Measurements from ENCODE around the gene F11.

DNA sequence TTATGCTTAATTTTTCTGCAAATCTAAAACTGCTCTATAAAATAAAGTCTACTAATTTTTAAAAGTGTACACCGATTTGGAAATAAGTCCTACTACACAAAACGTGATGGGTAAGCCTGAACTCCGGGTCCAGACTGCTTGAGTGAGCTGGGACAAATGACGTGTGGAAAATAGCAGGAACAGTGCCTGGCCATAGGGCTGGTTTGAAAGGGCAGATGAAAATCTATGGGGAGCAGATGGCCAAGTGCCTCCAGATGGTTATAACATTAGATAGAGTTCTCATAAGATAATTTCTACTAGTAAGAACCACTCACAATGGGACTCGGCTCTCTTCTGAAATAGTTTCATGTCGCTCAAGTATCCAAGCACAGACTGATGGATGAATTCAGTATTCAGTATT is 52.5 kb downstream of the F11 start:
- no peak for TF ChIP-seq EZH2phosphoT487 (IDR thresholded peaks at IDR 0.05; ENCODE audit: borderline replicate concordance, low read length)
- TF ChIP-seq, protein P1, sequence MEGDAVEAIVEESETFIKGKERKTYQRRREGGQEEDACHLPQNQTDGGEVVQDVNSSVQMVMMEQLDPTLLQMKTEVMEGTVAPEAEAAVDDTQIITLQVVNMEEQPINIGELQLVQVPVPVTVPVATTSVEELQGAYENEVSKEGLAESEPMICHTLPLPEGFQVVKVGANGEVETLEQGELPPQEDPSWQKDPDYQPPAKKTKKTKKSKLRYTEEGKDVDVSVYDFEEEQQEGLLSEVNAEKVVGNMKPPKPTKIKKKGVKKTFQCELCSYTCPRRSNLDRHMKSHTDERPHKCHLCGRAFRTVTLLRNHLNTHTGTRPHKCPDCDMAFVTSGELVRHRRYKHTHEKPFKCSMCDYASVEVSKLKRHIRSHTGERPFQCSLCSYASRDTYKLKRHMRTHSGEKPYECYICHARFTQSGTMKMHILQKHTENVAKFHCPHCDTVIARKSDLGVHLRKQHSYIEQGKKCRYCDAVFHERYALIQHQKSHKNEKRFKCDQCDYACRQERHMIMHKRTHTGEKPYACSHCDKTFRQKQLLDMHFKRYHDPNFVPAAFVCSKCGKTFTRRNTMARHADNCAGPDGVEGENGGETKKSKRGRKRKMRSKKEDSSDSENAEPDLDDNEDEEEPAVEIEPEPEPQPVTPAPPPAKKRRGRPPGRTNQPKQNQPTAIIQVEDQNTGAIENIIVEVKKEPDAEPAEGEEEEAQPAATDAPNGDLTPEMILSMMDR (IDR thresholded peaks at IDR 0.05; ENCODE audit: low read depth, low read length, poor library complexity, severe bottlenecking) = no peak
